GM21390 (cell line): ENCODE measurements around the gene ZG16B.

Experiments
- ATAC-seq: cut with Tn5 transposase; IDR thresholded peaks from one replicate; pipeline ENCODE4 v1.9.1; 2021; ENCODE audit not compliant: unreplicated experiment

Gene ZG16B

GRCh38 chr16:2829501-2830354 lies at the start of gene ZG16B:
Gene ZG16B (plus strand): TSS chr16:2830303. CDS start chr16:2830442, 139 bp downstream.
- ATAC-seq, result no peak

GRCh38 chr16:2782583-2783351 lies 47.3 kb upstream of the ZG16B start:
- no peak for ATAC-seq

GRCh38 chr16:2783581-2784357 lies 46.3 kb upstream of the ZG16B start:
- no peak for ATAC-seq

GRCh38 chr16:2784358-2785100 lies 45.6 kb upstream of the ZG16B start:
- no peak for ATAC-seq

- no peak for ATAC-seq
These were observed 44.8 kb upstream of the ZG16B start for GRCh38 chr16:2785101-2785991.

- ATAC-seq, result no peak
These were observed 43.9 kb upstream of the ZG16B start for GRCh38 chr16:2786061-2786825.

GRCh38 chr16:2786826-2787151 lies 43.3 kb upstream of the ZG16B start:
- no peak for ATAC-seq

GRCh38 chr16:2787406-2787805 lies 42.7 kb upstream of the ZG16B start, which contains the start of gene PRSS33:
Gene PRSS33 (minus strand): TSS chr16:2787560. CDS start chr16:2786547, 1,013 bp downstream.
- no peak for ATAC-seq

- no peak for ATAC-seq
These were observed 42.1 kb upstream of the ZG16B start for GRCh38 chr16:2787961-2788360.

GRCh38 chr16:2790631-2791030 lies 39.5 kb upstream of the ZG16B start:
- ATAC-seq, result no peak

GRCh38 chr16:2791174-2791573 lies 38.9 kb upstream of the ZG16B start:
- no peak for ATAC-seq

GRCh38 chr16:2792940-2793339 lies 37.2 kb upstream of the ZG16B start:
- no peak for ATAC-seq

- no peak for ATAC-seq
These were observed 34.5 kb upstream of the ZG16B start for GRCh38 chr16:2795395-2796143.

GRCh38 chr16:2798723-2799204 lies 31.3 kb upstream of the ZG16B start:
- no peak for ATAC-seq

GRCh38 chr16:2799205-2799858 lies 30.8 kb upstream of the ZG16B start:
- no peak for ATAC-seq

GRCh38 chr16:2799859-2800226 lies 30.3 kb upstream of the ZG16B start:
- no peak for ATAC-seq

GRCh38 chr16:2803545-2804195 lies 26.4 kb upstream of the ZG16B start:
- no peak for ATAC-seq
